ENCODE results near the gene C9orf43. TPM values are rescaled to one million over a fixed set of nuclear protein-coding genes. Genes with fewer than 3 reads are reported as not detected.

Gene C9orf43
- total and polyA plus RNA-seq, 10 of the 15 experiments (the other 5 are each of a cell fraction or from before 2014, with no cell fraction given): 0.08 to 0.79 (median 0.55) TPM

- TF ChIP-seq, protein P1, sequence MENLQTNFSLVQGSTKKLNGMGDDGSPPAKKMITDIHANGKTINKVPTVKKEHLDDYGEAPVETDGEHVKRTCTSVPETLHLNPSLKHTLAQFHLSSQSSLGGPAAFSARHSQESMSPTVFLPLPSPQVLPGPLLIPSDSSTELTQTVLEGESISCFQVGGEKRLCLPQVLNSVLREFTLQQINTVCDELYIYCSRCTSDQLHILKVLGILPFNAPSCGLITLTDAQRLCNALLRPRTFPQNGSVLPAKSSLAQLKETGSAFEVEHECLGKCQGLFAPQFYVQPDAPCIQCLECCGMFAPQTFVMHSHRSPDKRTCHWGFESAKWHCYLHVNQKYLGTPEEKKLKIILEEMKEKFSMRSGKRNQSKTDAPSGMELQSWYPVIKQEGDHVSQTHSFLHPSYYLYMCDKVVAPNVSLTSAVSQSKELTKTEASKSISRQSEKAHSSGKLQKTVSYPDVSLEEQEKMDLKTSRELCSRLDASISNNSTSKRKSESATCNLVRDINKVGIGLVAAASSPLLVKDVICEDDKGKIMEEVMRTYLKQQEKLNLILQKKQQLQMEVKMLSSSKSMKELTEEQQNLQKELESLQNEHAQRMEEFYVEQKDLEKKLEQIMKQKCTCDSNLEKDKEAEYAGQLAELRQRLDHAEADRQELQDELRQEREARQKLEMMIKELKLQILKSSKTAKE (IDR thresholded peaks at IDR 0.05; ENCODE audit: low read depth, poor library complexity, severe bottlenecking): no peak
Observed at GRCh38 chr9:113390192-113390960, 20.2 kb upstream of the C9orf43 start (continued).

GRCh38 chr9:113391917-113392316 lies 18.6 kb upstream of the C9orf43 start:
- H3K27me3 ChIP-seq (replicated peaks in 1 of 2; ENCODE audit: control insufficient read depth in 2 of 2, insufficient read depth in 2 of 2, low read length in 1 of 2): no peaks in the 10 kb centered on the region
- WGBS (ENCODE audit: insufficient coverage, insufficient replicate concordance, low lambda C conversion rate, missing lambda C conversion rate): 92% methylated on average over 7 of the region's 7 CpGs
- no peak for TF ChIP-seq POLR2AphosphoS2 (IDR thresholded peaks at IDR 0.05; ENCODE audit: low read depth, low read length)
- no peak for TF ChIP-seq SRF (IDR thresholded peaks at IDR 0.05; ENCODE audit: low read depth in 2 of 2, low read length in 2 of 2)
- no peak for TF ChIP-seq CREB1 (IDR thresholded peaks at IDR 0.05; ENCODE audit: low read depth)
- no peak for TF ChIP-seq ZZZ3 (IDR thresholded peaks at IDR 0.05; ENCODE audit: control insufficient read depth, insufficient read length, low read depth)
- no peak for TF ChIP-seq RAD51 (IDR thresholded peaks at IDR 0.05)
- TF ChIP-seq SMC3 (IDR thresholded peaks at IDR 0.05; ENCODE audit: borderline replicate concordance, low read length): no peak
- no peak for TF ChIP-seq HDAC6 (IDR thresholded peaks at IDR 0.05; ENCODE audit: unreplicated experiment)
- TF ChIP-seq CBX5 (IDR thresholded peaks at IDR 0.05; ENCODE audit: low read depth): no peak
- no peak for TF ChIP-seq ZSCAN29 (IDR thresholded peaks at IDR 0.05)
- TF ChIP-seq EED (IDR thresholded peaks at IDR 0.05; ENCODE audit: low read depth): no peak
- no peak for TF ChIP-seq EP300 (IDR thresholded peaks at IDR 0.05; ENCODE audit: borderline replicate concordance in 1 of 2, control insufficient read depth in 1 of 2, low read depth in 2 of 2, low read length in 2 of 2)
- TF ChIP-seq REST (IDR thresholded peaks at IDR 0.05; ENCODE audit: low read depth, low read length): no peak
- TF ChIP-seq PAX5 (IDR thresholded peaks at IDR 0.05; ENCODE audit: borderline replicate concordance, low read depth, low read length): no peak
- SMC1A ChIA-PET (ENCODE audit: uncharacterized antibody, unreplicated experiment): no interaction called here
- no peaks in the 10 kb centered on the region for H3K4me1 ChIP-seq (ENCODE audit: control insufficient read depth, insufficient read depth, low read length)
- intact Hi-C loops (cut with micrococcal nuclease; ENCODE audit: unreplicated experiment) (no loop called here), in situ Hi-C loops (cut with MboI) (no loop called here)
- H3K9ac ChIP-seq (ENCODE audit: control insufficient read depth, insufficient read depth, low read length): no peak overlapping the region
- no peak overlapping the region for H3K4me3 ChIP-seq
- H3K36me3 ChIP-seq (ENCODE audit: control insufficient read depth in 2 of 2, insufficient read depth in 2 of 2, low read length in 1 of 2): peaks cover 0 to 10% of the 10 kb centered on the region in 2 experiments; a peak in 3 of 4 replicates
- H3K27ac ChIP-seq (ENCODE audit: control insufficient read depth, insufficient read depth): no peak overlapping the region
- RAD21 ChIA-PET (ENCODE audit: unreplicated experiment): no interaction called here
- BruUV-seq (replicated peaks): no TSS peak
- POLR2A ChIA-PET: no interaction called here
- no peak for DNase-seq (ENCODE audit: low read depth, low spot score)
- no peak for FAIRE-seq
- no peaks in the 10 kb centered on the region; the same call in 1 of the 2 replicates for H4K20me1 ChIP-seq (ENCODE audit: control insufficient read depth, insufficient read depth)
- CTCF ChIA-PET: interaction anchor here (1.2 kb wide), 1 partner anchor 10 kb away, joined by 3 read pairs; the partner anchor contains the start of gene ALAD
- no peak overlapping the region for H2AFZ ChIP-seq (ENCODE audit: control insufficient read depth, low read depth, low read length)
- no peak overlapping the region for H3K4me2 ChIP-seq (ENCODE audit: control insufficient read depth, insufficient read depth)
- H3K9me3 ChIP-seq (replicated peaks; ENCODE audit: control insufficient read depth, insufficient read depth, low read length): no peaks in the 10 kb centered on the region
- ATAC-seq: no peak
- no peaks in the 10 kb centered on the region for H3K79me2 ChIP-seq (ENCODE audit: control insufficient read depth, insufficient read depth, low read length)
